GM23248 (cell line): ENCODE data around the gene C7orf57.

Experiments
- EZH2 ChIP-seq: fragments of 200-600 bp; sonication (generic); IDR thresholded peaks from 2 replicates; pipeline ENCODE4 v1.6.1; 2018; ENCODE audit warnings: antibody characterized with exemption, mild to moderate bottlenecking; ENCODE audit not compliant: insufficient read depth, poor library complexity, severe bottlenecking
- EZH2phosphoT487 ChIP-seq: fragments of 200-600 bp; sonication (generic); IDR thresholded peaks from 2 replicates; pipeline ENCODE4 v1.6.1; 2018; ENCODE audit warnings: antibody characterized with exemption, moderate library complexity, mild to moderate bottlenecking, low read depth; ENCODE audit not compliant: insufficient read depth

DNA sequence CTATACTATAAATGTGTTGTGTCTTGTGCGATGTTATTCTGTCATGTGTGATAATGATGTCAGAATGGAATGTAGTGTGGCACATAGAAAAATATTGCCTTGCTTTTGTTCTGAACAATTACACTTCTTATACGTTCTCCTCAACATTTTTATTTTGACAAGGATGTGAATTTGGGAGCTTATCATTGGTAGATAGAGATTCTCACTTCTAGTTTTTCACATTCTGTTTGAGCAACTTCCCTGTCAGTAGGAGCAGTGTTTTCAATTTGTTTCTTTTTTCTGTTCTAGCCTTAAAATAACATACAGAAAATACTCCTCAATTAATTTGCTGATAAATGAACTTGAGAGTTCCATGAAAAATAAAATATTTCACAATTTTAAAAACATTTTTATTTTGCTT is 24.0 kb upstream of the C7orf57 start:
- no peak for TF ChIP-seq EZH2
- no peak for TF ChIP-seq EZH2phosphoT487
